Endothelial cell of umbilical vein (primary cell): ENCODE results near the gene TRERF1. TPM values are rescaled to one million over a fixed set of nuclear protein-coding genes. Genes with fewer than 3 reads are reported as not detected.

ENCODE experiments used
- BruUV-seq: library from RNA; stranded (reverse); fragments of 400-500 nt; replicated peaks from 2 replicates; lab custom pipeline; 2021; lab: Mats Ljungman, UMichigan
- CTCF ChIA-PET: fragments of 300-600, 350-600 bp; sonication (Branson Sonifier 250); formaldehyde crosslinking; loops from one replicate; lab custom pipeline; 2021; ENCODE audit warnings: antibody characterized with exemption, inconsistent platforms; lab: Charles Lee
- POLR2A ChIA-PET: fragments of 300-600, 350-600 bp; sonication (Branson Sonifier 250); formaldehyde crosslinking; loops from one replicate; lab custom pipeline; 2021; ENCODE audit warnings: antibody characterized with exemption, inconsistent platforms; lab: Charles Lee
- DNase-seq: peaks from one replicate; pipeline ENCODE4 v3.0.0-alpha.2; 2011; ENCODE audit warnings: low read depth, low spot score
- FAIRE-seq: peaks from 2 replicates; lab custom pipeline; 2011; peaks lifted over from hg19 to GRCh38; lab: Jason Lieb, UNC
- H2AFZ ChIP-seq: 2 replicates; pipeline ENCODE4 v1.6.0; 2012; ENCODE audit warnings: low read depth, low read length, control low read depth, inconsistent platforms
- H3K27ac ChIP-seq: 2 replicates; pipeline ENCODE4 v1.5.1; 2011; ENCODE audit warnings: low read depth, mild to moderate bottlenecking, control low read depth, low read length, moderate library complexity; ENCODE audit not compliant: insufficient read depth
- H3K27me3 ChIP-seq, 2 experiments: 2 replicates each; pipeline versions ENCODE4 v1.6.0 to v1.6.1; 2011; ENCODE audit warnings: low read length in 2 of 2, mixed read lengths in 1 of 2; ENCODE audit not compliant: control insufficient read depth in 2 of 2, insufficient read depth in 2 of 2
- H3K36me3 ChIP-seq, 2 experiments: 2 replicates in 1 of 2; 3 replicates in 1 of 2; pipeline ENCODE4 v1.5.1; 2011; ENCODE audit warnings: low read length in 2 of 2, mild to moderate bottlenecking in 1 of 2, moderate library complexity in 1 of 2; ENCODE audit not compliant: control insufficient read depth in 2 of 2, insufficient read depth in 2 of 2; ENCODE audit errors: extremely low read depth in 1 of 2
- H3K4me1 ChIP-seq: 3 replicates; pipeline ENCODE4 v1.5.1; 2011; ENCODE audit warnings: mild to moderate bottlenecking, low read length; ENCODE audit not compliant: control insufficient read depth, insufficient read depth; ENCODE audit errors: extremely low read depth
- H3K4me2 ChIP-seq: 2 replicates; pipeline ENCODE4 v1.6.1; 2011; ENCODE audit warnings: low read length, control low read depth, mixed read lengths; ENCODE audit not compliant: insufficient read depth
- H3K4me3 ChIP-seq, 3 experiments: fragments of 200-600 bp in 1 of 3; sonication (generic), shearing (Covaris generic) in 1 of 3; replicated peaks in 1 of 3; 2 replicates each; pipeline ENCODE4 v1.5.1; 2011 to 2016; ENCODE audit warnings: control low read depth in 3 of 3, low read length in 3 of 3, mild to moderate bottlenecking in 2 of 3, inconsistent platforms in 1 of 3, low read depth in 1 of 3, moderate library complexity in 1 of 3; ENCODE audit not compliant: insufficient read depth in 1 of 3
- H3K79me2 ChIP-seq: 2 replicates; pipeline ENCODE4 v1.6.0; 2012; ENCODE audit warnings: low read length, inconsistent platforms; ENCODE audit not compliant: control insufficient read depth, insufficient read depth
- H3K9ac ChIP-seq: replicated peaks from 2 replicates; pipeline ENCODE3; 2011; ENCODE audit warnings: low read length, control low read depth; ENCODE audit not compliant: insufficient read depth; ENCODE audit errors: extremely low read depth
- H3K9me1 ChIP-seq: replicated peaks from 3 replicates; pipeline ENCODE4 v1.6.0; 2011; ENCODE audit warnings: mild to moderate bottlenecking, low read length; ENCODE audit not compliant: control insufficient read depth, insufficient read depth; ENCODE audit errors: extremely low read depth
- H3K9me3 ChIP-seq: replicated peaks from 2 replicates; pipeline ENCODE4 v1.5.1; 2012; ENCODE audit warnings: low read length, inconsistent platforms; ENCODE audit not compliant: control insufficient read depth, insufficient read depth
- H4K20me1 ChIP-seq: replicated peaks from 2 replicates; pipeline ENCODE3; 2011; ENCODE audit warnings: mild to moderate bottlenecking, low read length; ENCODE audit not compliant: control insufficient read depth, insufficient read depth; ENCODE audit errors: extremely low read depth
- CTCF ChIP-seq, 2 donors: IDR thresholded peaks; 1 replicate in 1 of 2; 2 replicates in 1 of 2; pipeline ENCODE4 v1.5.1; 2011; ENCODE audit warnings: low read length in 2 of 2, mild to moderate bottlenecking in 2 of 2, moderate library complexity in 2 of 2, control low read depth in 1 of 2, inconsistent platforms in 1 of 2, low read depth in 1 of 2; ENCODE audit not compliant: insufficient read depth in 1 of 2; ENCODE audit errors: extremely low read depth in 1 of 2
- EZH2 ChIP-seq: IDR thresholded peaks from 2 replicates; pipeline ENCODE4 v1.6.1; 2012; ENCODE audit warnings: borderline replicate concordance, low read depth, mild to moderate bottlenecking, moderate library complexity, low read length, inconsistent platforms; ENCODE audit not compliant: severe bottlenecking
- FOS ChIP-seq: IDR thresholded peaks from 2 replicates; pipeline ENCODE4 v1.6.1; 2011; ENCODE audit warnings: mild to moderate bottlenecking, low read length, moderate library complexity, borderline replicate concordance; ENCODE audit not compliant: insufficient read depth
- GATA2 ChIP-seq: IDR thresholded peaks from 2 replicates; pipeline ENCODE4 v1.7.0; 2011; ENCODE audit warnings: low read depth, mild to moderate bottlenecking, moderate library complexity, mixed read lengths, low read length; ENCODE audit not compliant: insufficient read length, insufficient read depth
- JUN ChIP-seq: IDR thresholded peaks from 2 replicates; pipeline ENCODE4 v1.6.1; 2011; ENCODE audit warnings: borderline replicate concordance, low read depth; ENCODE audit not compliant: insufficient read length, insufficient read depth
- MAX ChIP-seq: IDR thresholded peaks from 2 replicates; pipeline ENCODE4 v1.6.1; 2011; ENCODE audit not compliant: insufficient read depth, insufficient read length
- MYC ChIP-seq: IDR thresholded peaks from one replicate; pipeline ENCODE4 v1.6.1; 2011; ENCODE audit warnings: mild to moderate bottlenecking, low read depth, low read length
- POLR2A ChIP-seq: IDR thresholded peaks from 2 replicates; pipeline ENCODE4 v1.6.1; 2012; ENCODE audit warnings: low read depth, mild to moderate bottlenecking, control low read depth, low read length
- POLR2AphosphoS5 ChIP-seq: IDR thresholded peaks from 2 replicates; pipeline ENCODE4 v1.6.1; 2012; ENCODE audit warnings: low read depth, mild to moderate bottlenecking, control low read depth, low read length, moderate library complexity; ENCODE audit not compliant: insufficient read depth
- dilution Hi-C: fragments of 300-500 bp; cut with MboI; formaldehyde crosslinking; loops from one replicate; pipeline ENCODE4 v1.15.0; 2019; ENCODE audit warnings: low sequenced_read_pairs; ENCODE audit not compliant: extremely low pct_ligation_motif_present
- intact Hi-C: fragments of 100-400 bp; cut with micrococcal nuclease; formaldehyde crosslinking; loops from one replicate; pipeline ENCODE4 v1.10.0; 2022
- polyA plus RNA-seq, 4 experiments: library from polyadenylated mRNA; depleted of rRNA in 3 of 4; stranded (reverse) in 3 of 4; unstranded in 1 of 4; fragments of >200 nt; gene quantifications; 2 replicates each; pipeline versions ENCODE4 v1.2.1 to v1.2.3, GENCODE V29; 2011 to 2012; ENCODE audit warnings: missing spikeins in 1 of 4
- total RNA-seq: library from RNA; stranded (reverse); gene quantifications from 2 replicates; pipeline ENCODE4 v1.2.3, GENCODE V29; 2021

Gene TRERF1
- total and polyA plus RNA-seq, 2 donors (not counting 3 experiments of a cell fraction or from before 2014, with no cell fraction given): 0.73 to 5.5 TPM

- Histone ChIP-seq H3K27me3 (no peaks in the 10 kb centered on the region), H3K79me2 (no peaks in the 10 kb centered on the region), H3K9ac (no peak overlapping the region), H3K4me3 (no peak overlapping the region), H3K9me3 (no peaks in the 10 kb centered on the region), H4K20me1 (no peaks in the 10 kb centered on the region), H3K4me2 (no peak overlapping the region), H3K27ac (no peak overlapping the region), H3K36me3 (no peaks in the 10 kb centered on the region), H3K4me1 (peaks cover 18% of the 10 kb centered on the region), H3K9me1 (no peaks in the 10 kb centered on the region), H2AFZ (no peak overlapping the region)
- ChIA-PET POLR2A (no interaction called here), CTCF (interaction anchor here (1.0 to 1.7 kb wide), 2 partner anchors 17 to 31 kb away, joined by 4 to 5 read pairs; no protein-coding TSS in a partner anchor)
- dilution Hi-C loops: no loop called here
- TF ChIP-seq JUN (no peak), GATA2 (no peak), CTCF (IDR thresholded peaks at IDR 0.05; ENCODE audit: extremely low read depth in 1 of 2, insufficient read depth in 1 of 2, low read depth in 1 of 2, low read length in 2 of 2) (no peak), MAX (no peak), POLR2A (no peak), EZH2 (no peak), FOS (no peak), POLR2AphosphoS5 (no peak), MYC (no peak)
- DNase-seq (no peak), FAIRE-seq (no peak)
- BruUV-seq: no TSS peak
- intact Hi-C loops: no loop called here
Observed at GRCh38 chr6:42339991-42340401, 111.7 kb downstream of the TRERF1 start.
